H1 (cell line): ENCODE data around the gene NCK2. TPM values are rescaled to one million over a fixed set of nuclear protein-coding genes. Genes with fewer than 3 reads are reported as not detected.

Experiments used
- CTCF ChIA-PET: fragments of 300-600 bp; sonication (Branson Sonifier 250); formaldehyde crosslinking; loops from one replicate; lab custom pipeline; 2021; ENCODE audit not compliant: partially characterized antibody; lab: Charles Lee
- POLR2A ChIA-PET: fragments of 300-600 bp; sonication (Branson Sonifier 250); formaldehyde crosslinking; loops from one replicate; lab custom pipeline; 2021; ENCODE audit warnings: inconsistent platforms; ENCODE audit not compliant: partially characterized antibody; lab: Charles Lee
- DNase-seq, 2 experiments: peaks; one replicate each; pipeline versions ENCODE4 v3.0.0 to v3.0.0-alpha.2; 2010 to 2022; ENCODE audit warnings: low spot score in 2 of 2, low read depth in 1 of 2, mixed read lengths in 1 of 2
- FAIRE-seq: peaks from 2 replicates; lab custom pipeline; 2011; peaks lifted over from hg19 to GRCh38; lab: Jason Lieb, UNC
- H2AFZ ChIP-seq: 2 replicates; pipeline ENCODE4 v1.8.1; 2012; ENCODE audit warnings: low read length, inconsistent platforms
- H2AK5ac ChIP-seq: 2 replicates; pipeline ENCODE4 v1.6.1; 2013; ENCODE audit warnings: low read depth, low read length
- H2BK120ac ChIP-seq: replicated peaks from 2 replicates; pipeline ENCODE3; 2013; ENCODE audit warnings: low read depth, low read length, inconsistent platforms
- H2BK12ac ChIP-seq: 2 replicates; pipeline ENCODE4 v1.6.1; 2013; ENCODE audit warnings: low read depth, low read length
- H2BK15ac ChIP-seq: 2 replicates; pipeline ENCODE4 v1.6.1; 2013; ENCODE audit warnings: low read length
- H2BK20ac ChIP-seq: 2 replicates; pipeline ENCODE4 v1.6.1; 2013; ENCODE audit warnings: low read length
- H2BK5ac ChIP-seq: 2 replicates; pipeline ENCODE4 v1.6.1; 2013; ENCODE audit warnings: low read depth, low read length
- H3K14ac ChIP-seq: 2 replicates; pipeline ENCODE4 v1.6.1; 2013; ENCODE audit warnings: inconsistent platforms; ENCODE audit not compliant: insufficient read length
- H3K18ac ChIP-seq: 2 replicates; pipeline ENCODE4 v1.6.1; 2013; ENCODE audit warnings: low read length; ENCODE audit errors: extremely low read depth
- H3K23ac ChIP-seq: 2 replicates; pipeline ENCODE4 v1.6.1; 2013; ENCODE audit warnings: inconsistent platforms; ENCODE audit not compliant: insufficient read length
- H3K23me2 ChIP-seq: 2 replicates; pipeline ENCODE4 v1.6.1; 2013; ENCODE audit warnings: low read depth, low read length
- H3K27ac ChIP-seq: 2 replicates; pipeline ENCODE4 v1.6.1; 2011; ENCODE audit warnings: low read depth, low read length, inconsistent platforms
- H3K27me3 ChIP-seq, 4 experiments: replicated peaks in 1 of 4; 1 replicate in 1 of 4; 2 replicates in 3 of 4; pipeline versions ENCODE4 v1.6.1 to v1.8.1; 2011 to 2013; ENCODE audit warnings: low read length in 3 of 4, mild to moderate bottlenecking in 3 of 4, inconsistent platforms in 2 of 4, mixed read lengths in 2 of 4, moderate library complexity in 1 of 4; ENCODE audit not compliant: control insufficient read depth in 3 of 4, insufficient read depth in 3 of 4; ENCODE audit errors: extremely low read depth in 1 of 4
- H3K36me3 ChIP-seq, 4 experiments: 2 replicates each; pipeline versions ENCODE4 v1.6.1 to v1.8.1; 2011 to 2013; ENCODE audit warnings: mild to moderate bottlenecking in 4 of 4, low read length in 3 of 4, moderate library complexity in 2 of 4, control low read depth in 1 of 4, inconsistent platforms in 1 of 4; ENCODE audit not compliant: insufficient read depth in 4 of 4, control insufficient read depth in 2 of 4
- H3K4ac ChIP-seq: replicated peaks from 2 replicates; pipeline ENCODE3; 2013; ENCODE audit warnings: low read length, low read depth, mixed read lengths, inconsistent platforms; ENCODE audit not compliant: insufficient read length
- H3K4me1 ChIP-seq, 4 experiments: replicated peaks in 1 of 4; 1 replicate in 1 of 4; 2 replicates in 3 of 4; pipeline versions ENCODE4 v1.6.1 to v1.8.1; 2011 to 2013; ENCODE audit warnings: low read length in 3 of 4, inconsistent platforms in 2 of 4, mixed read lengths in 1 of 4; ENCODE audit not compliant: insufficient read depth in 4 of 4, control insufficient read depth in 3 of 4
- H3K4me2 ChIP-seq, 2 experiments: 2 replicates each; pipeline versions ENCODE4 v1.6.1 to v1.8.1; 2011 to 2013; ENCODE audit warnings: low read depth in 2 of 2, low read length in 2 of 2, control low read depth in 1 of 2, inconsistent platforms in 1 of 2, mild to moderate bottlenecking in 1 of 2; ENCODE audit not compliant: insufficient read depth in 1 of 2
- H3K4me3 ChIP-seq, 4 experiments: fragments of 200-600, 300-600 bp in 1 of 4; sonication (generic), shearing (Covaris generic), sonication (Bioruptor Twin) in 1 of 4; 2 replicates each; pipeline versions ENCODE4 v1.5.1 to v1.8.1; 2011 to 2016; ENCODE audit warnings: low read length in 4 of 4, low read depth in 3 of 4, control low read depth in 2 of 4, inconsistent platforms in 2 of 4, mild to moderate bottlenecking in 2 of 4, mixed read lengths in 1 of 4, moderate library complexity in 1 of 4; ENCODE audit not compliant: insufficient read depth in 2 of 4; ENCODE audit errors: extremely low read depth in 1 of 4
- H3K56ac ChIP-seq: replicated peaks from 2 replicates; pipeline ENCODE3; 2013; ENCODE audit warnings: low read depth, mild to moderate bottlenecking, mixed read lengths, low read length, inconsistent platforms; ENCODE audit not compliant: insufficient read length
- H3K79me1 ChIP-seq: 2 replicates; pipeline ENCODE4 v1.6.1; 2013; ENCODE audit warnings: low read depth, low read length, control low read depth
- H3K79me2 ChIP-seq, 2 experiments: 2 replicates each; pipeline versions ENCODE4 v1.6.1 to v1.8.1; 2012 to 2013; ENCODE audit warnings: low read length in 2 of 2, mild to moderate bottlenecking in 2 of 2, inconsistent platforms in 1 of 2; ENCODE audit not compliant: insufficient read depth in 2 of 2, control insufficient read depth in 1 of 2
- H3K9ac ChIP-seq, 4 experiments: replicated peaks in 1 of 4; 1 replicate in 1 of 4; 2 replicates in 3 of 4; pipeline versions ENCODE4 v1.6.1 to v1.8.1; 2011 to 2013; ENCODE audit warnings: low read depth in 3 of 4, low read length in 3 of 4, control low read depth in 2 of 4, mild to moderate bottlenecking in 2 of 4, moderate library complexity in 2 of 4, inconsistent platforms in 1 of 4; ENCODE audit errors: extremely low read depth in 1 of 4
- H3K9me3 ChIP-seq, 2 experiments: 2 replicates each; pipeline versions ENCODE4 v1.6.1 to v1.8.1; 2012 to 2013; ENCODE audit warnings: mild to moderate bottlenecking in 2 of 2, moderate library complexity in 2 of 2, control low read depth in 1 of 2, inconsistent platforms in 1 of 2, low read depth in 1 of 2, low read length in 1 of 2, mixed read lengths in 1 of 2; ENCODE audit not compliant: insufficient read depth in 2 of 2
- H4K20me1 ChIP-seq, 2 experiments: replicated peaks in 1 of 2; 2 replicates each; pipeline versions ENCODE3 to v1.8.1; 2011 to 2013; ENCODE audit warnings: inconsistent platforms in 2 of 2, low read length in 2 of 2, mild to moderate bottlenecking in 1 of 2; ENCODE audit not compliant: insufficient read depth in 2 of 2, control insufficient read depth in 1 of 2
- H4K5ac ChIP-seq: 2 replicates; pipeline ENCODE4 v1.6.1; 2013; ENCODE audit warnings: low read length, low read depth, mixed read lengths, inconsistent platforms; ENCODE audit not compliant: insufficient read length
- H4K8ac ChIP-seq: 2 replicates; pipeline ENCODE4 v1.8.0; 2013; ENCODE audit warnings: mild to moderate bottlenecking, moderate library complexity, low read length, inconsistent platforms; ENCODE audit not compliant: insufficient read depth; ENCODE audit errors: extremely low read depth
- H4K91ac ChIP-seq: replicated peaks from 2 replicates; pipeline ENCODE3; 2013; ENCODE audit warnings: low read length, mixed read lengths, inconsistent platforms; ENCODE audit not compliant: insufficient read length
- ATF3 ChIP-seq: IDR thresholded peaks from 2 replicates; pipeline ENCODE4 v1.6.1; 2011; ENCODE audit warnings: low read depth, mild to moderate bottlenecking, low read length; ENCODE audit not compliant: insufficient read depth
- BRCA1 ChIP-seq: IDR thresholded peaks from 2 replicates; pipeline ENCODE4 v1.6.1; 2012; ENCODE audit warnings: low read depth, low read length, improper control_type of control experiment
- CBX8 ChIP-seq: fragments of 300-800, 300-1000 bp; sonication (generic); IDR thresholded peaks from 2 replicates; pipeline ENCODE4 v1.7.1; 2016; ENCODE audit warnings: low read depth, low read length, borderline replicate concordance
- RFX5 ChIP-seq: IDR thresholded peaks from 2 replicates; pipeline ENCODE4 v1.6.1; 2011; ENCODE audit warnings: low read depth, low read length, improper control_type of control experiment, borderline replicate concordance
- SIRT6 ChIP-seq: IDR thresholded peaks from one replicate; pipeline ENCODE4 v1.7.1; 2012; ENCODE audit warnings: low read length, inconsistent platforms
- SRF ChIP-seq: IDR thresholded peaks from 2 replicates; pipeline ENCODE4 v1.6.1; 2011; ENCODE audit warnings: mild to moderate bottlenecking, low read depth, low read length, moderate library complexity
- WGBS, 2 experiments: shearing (Covaris generic) in 1 of 2; methylation state at CpG; one replicate each; pipeline versions ENCODE4 v1.1.6 to v1.1.7; 2013 to 2015; ENCODE audit warnings: low lambda C conversion rate in 2 of 2, mixed read lengths in 2 of 2, inconsistent platforms in 1 of 2, low coverage in 1 of 2, missing lambda C conversion rate in 1 of 2; ENCODE audit not compliant: insufficient replicate concordance in 2 of 2, insufficient coverage in 1 of 2, insufficient read length in 1 of 2; ENCODE audit errors: extremely low coverage in 1 of 2, missing lambda C conversion rate in 1 of 2; 5-methylcytosine and 5-hydroxymethylcytosine counted together
- polyA plus RNA-seq, 7 experiments: library from polyadenylated mRNA; depleted of rRNA in 3 of 7; stranded (reverse) in 5 of 7; unstranded in 2 of 7; fragments of >200 nt in 5 of 7; fragments of 200-250 nt in 2 of 7; gene quantifications; 1 replicate in 5 of 7; 2 replicates in 1 of 7; 4 replicates in 1 of 7; pipeline versions ENCODE4 v1.2.1 to v1.2.3, GENCODE V29; 2011 to 2013; ENCODE audit warnings: missing spikeins in 2 of 7, mixed read lengths in 2 of 7
- total RNA-seq: library from RNA; stranded (reverse); fragmentation: NEBNext Ultra II Directional; extraction: Animal tissue kit (Norgen Biotek cat#: 25700); gene quantifications from 2 replicates; pipeline ENCODE4 v1.2.1, GENCODE V29; 2021

NCK2 gene
- total and polyA plus RNA-seq, 2 of the 8 experiments (the other 6 are each of a cell fraction or from before 2014, with no cell fraction given) = 30.3 to 65.7 TPM

DNA sequence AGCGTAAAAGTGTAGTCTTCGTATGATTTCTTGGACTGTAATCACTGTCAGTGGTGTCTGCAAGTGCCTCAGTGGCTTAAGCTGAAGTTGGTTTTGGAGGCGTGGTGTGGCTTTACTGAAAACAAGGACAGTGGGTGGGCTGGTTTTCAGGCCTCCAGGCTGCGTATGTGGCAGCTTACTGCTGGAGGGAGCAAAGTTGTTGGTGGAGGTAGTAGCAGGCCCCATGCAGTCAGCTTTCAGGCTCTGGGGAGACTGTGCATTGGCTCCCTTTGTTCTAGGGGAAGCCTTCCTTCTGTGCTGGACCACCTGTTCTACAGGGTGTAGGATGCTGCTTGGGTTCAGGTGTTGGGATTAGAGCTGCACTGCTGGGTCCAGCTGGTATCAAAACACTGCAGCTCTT, 91.6 kb downstream of the NCK2 start:
- POLR2A ChIA-PET = interaction anchor here (0.6 kb wide), 2 partner anchors 27 to 545 kb away, joined by 3 to 4 read pairs; no protein-coding TSS in a partner anchor
- Histone ChIP-seq H3K14ac (no peak overlapping the region), H2AFZ (no peak overlapping the region), H3K23ac (no peak overlapping the region), H3K36me3 (no peaks in the 10 kb centered on the region), H3K23me2 (peaks cover 2% of the 10 kb centered on the region; the same call in 1 of the 2 replicates), H3K9ac (no peak overlapping the region), H2BK12ac (0 out of 2 replicates have a peak overlapping the region, but pooled peaks have one; percentile 5), H3K4ac (no peak overlapping the region)
- 75% methylated on average over 4 of the region's 4 CpGs; no CpG with 5 or more reads in 1 of the 2 experiments for WGBS, 2 experiments
- DNase-seq = no peak
- TF ChIP-seq ATF3 (no peak), BRCA1 (no peak), RFX5 (no peak), SRF (no peak), CBX8 (no peak), SIRT6 (no peak)
- TF ChIP-seq, all 59 proteins: peak for 0
- Histone ChIP-seq H2BK5ac (no peak overlapping the region; the same call in 1 of the 2 replicates), H3K4me1 (peaks cover 1 to 17% (median 2%) of the 10 kb centered on the region in 4 experiments; a peak in 4 of 7 replicates), H3K79me2 (peaks cover 5 to 89% of the 10 kb centered on the region in 2 experiments; a peak in 3 of 4 replicates), H4K91ac (no peak overlapping the region), H3K18ac (no peak overlapping the region), H3K4me3 (no peak overlapping the region), H3K4me2 (no peak overlapping the region), H3K79me1 (peaks cover 17% of the 10 kb centered on the region), H2AK5ac (no peak overlapping the region), H4K20me1 (peaks cover 5% of the 10 kb centered on the region in 2 experiments), H3K27me3 (no peaks in the 10 kb centered on the region), H2BK20ac (no peak overlapping the region), H3K27ac (no peak overlapping the region), H2BK15ac (0 out of 2 replicates have a peak overlapping the region, but pooled peaks have one; percentile 46), H4K5ac (no peak overlapping the region), H3K9me3 (peaks cover 0 to 6% of the 10 kb centered on the region in 2 experiments; a peak in 1 of 4 replicates), H2BK120ac (no peak overlapping the region), H4K8ac (no peak overlapping the region), H3K56ac (no peak overlapping the region)
- FAIRE-seq = no peak
- CTCF ChIA-PET = interaction anchor here (1.0 kb wide), 1 partner anchor 14 kb away, joined by 3 read pairs; no protein-coding TSS in a partner anchor
